Duodenal mucosa (tissue), 2 donors: ENCODE data around the gene RTL10.

Experiments used
- H3K27ac ChIP-seq: one replicate; pipeline ENCODE4 v1.7.0; 2013; ENCODE audit warnings: low read depth, low read length
- H3K27me3 ChIP-seq, 2 donors: one replicate each; pipeline ENCODE4 v1.7.0; 2013; ENCODE audit warnings: low read length in 2 of 2, control low read depth in 1 of 2; ENCODE audit not compliant: insufficient read depth in 2 of 2, control insufficient read depth in 1 of 2
- H3K36me3 ChIP-seq, 2 donors: one replicate each; pipeline ENCODE4 v1.7.0; 2013; ENCODE audit warnings: low read length in 2 of 2, control low read depth in 1 of 2; ENCODE audit not compliant: insufficient read depth in 2 of 2, control insufficient read depth in 1 of 2
- H3K4me1 ChIP-seq, 2 donors: one replicate each; pipeline ENCODE4 v1.7.0; 2013; ENCODE audit warnings: low read length in 2 of 2, control low read depth in 1 of 2; ENCODE audit not compliant: insufficient read depth in 2 of 2, control insufficient read depth in 1 of 2
- H3K4me3 ChIP-seq, 2 donors: one replicate each; pipeline ENCODE4 v1.7.0; 2013; ENCODE audit warnings: low read length in 2 of 2, low read depth in 1 of 2
- H3K9ac ChIP-seq, 2 donors: one replicate each; pipeline ENCODE4 v1.7.0; 2013; ENCODE audit warnings: low read length in 2 of 2, low read depth in 1 of 2
- H3K9me3 ChIP-seq, 2 donors: one replicate each; pipeline ENCODE4 v1.7.0; 2013; ENCODE audit warnings: low read length in 2 of 2, control low read depth in 1 of 2; ENCODE audit not compliant: control insufficient read depth in 1 of 2

Gene RTL10

DNA sequence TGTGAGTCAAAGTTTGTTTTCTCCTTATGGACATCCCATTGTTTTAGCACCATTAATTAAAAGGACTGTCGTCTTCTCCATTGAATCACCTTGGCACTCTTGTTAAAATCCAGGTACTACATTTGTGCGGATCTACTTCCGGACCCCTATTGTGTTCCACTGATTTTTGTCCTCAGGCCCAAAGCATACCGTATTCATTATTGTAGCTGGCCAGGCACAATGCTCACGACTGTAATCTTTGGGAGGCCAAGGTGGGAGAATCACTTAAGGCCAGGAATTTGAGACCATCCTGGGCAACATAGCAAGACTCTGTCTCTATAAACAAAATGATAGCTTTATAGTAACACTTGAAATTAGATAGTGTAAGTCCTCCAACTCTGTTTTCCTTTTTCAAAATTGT is 8.9 kb upstream of the RTL10 start:
- no peaks in the 10 kb centered on the region for H3K27me3 ChIP-seq
- H3K36me3 ChIP-seq, result no peaks in the 10 kb centered on the region
- H3K9ac ChIP-seq, result no peak overlapping the region
- H3K4me1 ChIP-seq, result peaks cover 0 to 2% of the 10 kb centered on the region in 2 donors
- H3K4me3 ChIP-seq, result no peak overlapping the region
- no peaks in the 10 kb centered on the region for H3K9me3 ChIP-seq
- no peak overlapping the region for H3K27ac ChIP-seq

DNA sequence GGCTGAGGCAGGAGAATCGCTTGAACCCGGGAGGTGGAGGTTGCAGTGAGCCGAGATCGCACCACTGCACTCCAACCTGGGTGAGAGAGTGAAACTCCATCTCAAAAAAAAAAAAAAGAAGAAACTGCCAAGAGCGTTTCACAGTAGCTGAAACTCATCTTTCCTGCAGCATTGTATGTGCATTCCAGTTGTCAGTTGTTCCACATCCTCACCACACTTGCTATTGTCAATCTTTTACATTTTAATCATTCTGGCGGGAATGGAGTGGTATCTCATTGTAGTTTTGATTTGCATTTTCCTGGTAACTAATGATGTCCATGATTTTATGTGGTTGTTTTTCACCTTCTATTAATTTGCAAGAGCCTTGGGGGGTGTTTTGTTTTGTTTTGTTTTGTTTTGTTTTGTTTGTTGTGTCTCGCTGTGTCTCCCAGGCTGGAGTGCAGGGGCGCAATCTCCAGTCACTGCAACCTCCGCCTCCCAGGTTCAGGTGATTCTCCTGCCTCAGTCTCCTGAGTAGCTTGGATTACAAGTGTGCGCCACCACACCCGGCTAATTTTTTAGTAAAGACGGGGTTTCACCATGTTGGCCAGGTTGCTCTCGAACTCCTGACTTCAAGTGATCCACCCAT is 8.1 kb upstream of the RTL10 start:
- Histone ChIP-seq H3K36me3 (no peaks in the 10 kb centered on the region), H3K27me3 (no peaks in the 10 kb centered on the region), H3K9me3 (no peaks in the 10 kb centered on the region), H3K9ac (no peak overlapping the region), H3K27ac (no peak overlapping the region), H3K4me3 (no peak overlapping the region), H3K4me1 (no peaks in the 10 kb centered on the region)

DNA sequence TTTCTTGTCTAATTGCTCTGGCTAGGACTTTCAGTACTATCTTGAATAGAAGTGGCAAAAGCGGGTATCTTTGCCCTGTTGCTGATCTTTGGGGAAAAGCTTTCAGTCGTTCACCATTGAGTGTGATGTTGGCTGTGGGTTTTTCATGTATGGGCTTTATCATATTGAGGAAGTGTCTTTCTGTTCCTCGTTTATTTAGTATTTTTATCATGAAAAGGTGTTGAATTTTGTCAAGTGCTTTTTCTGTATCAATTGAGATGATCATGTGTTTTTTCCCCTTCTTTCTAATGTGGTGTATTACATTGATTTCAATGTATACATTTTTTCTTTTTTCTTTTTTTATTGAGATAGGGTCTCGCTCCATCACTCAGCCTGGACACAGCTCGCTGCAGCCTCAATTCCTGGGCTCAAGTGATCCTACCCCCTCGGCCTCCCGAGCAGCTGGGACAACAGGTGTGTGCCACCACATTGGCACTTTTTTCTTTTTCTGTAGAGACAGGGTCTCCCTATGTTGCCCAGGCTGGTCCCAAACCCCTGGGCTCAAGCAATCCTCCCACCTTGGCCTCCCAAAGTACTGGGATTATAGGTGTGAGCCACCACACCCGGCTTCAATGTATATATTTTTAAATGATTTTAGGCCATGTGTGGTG is 5.3 kb upstream of the RTL10 start:
- no peaks in the 10 kb centered on the region for H3K9me3 ChIP-seq
- no peak overlapping the region for H3K27ac ChIP-seq
- peaks cover 9 to 13% of the 10 kb centered on the region in 2 donors for H3K4me1 ChIP-seq
- H3K36me3 ChIP-seq, result no peaks in the 10 kb centered on the region
- H3K4me3 ChIP-seq, result no peak overlapping the region
- no peaks in the 10 kb centered on the region for H3K27me3 ChIP-seq
- H3K9ac ChIP-seq, result no peak overlapping the region

DNA sequence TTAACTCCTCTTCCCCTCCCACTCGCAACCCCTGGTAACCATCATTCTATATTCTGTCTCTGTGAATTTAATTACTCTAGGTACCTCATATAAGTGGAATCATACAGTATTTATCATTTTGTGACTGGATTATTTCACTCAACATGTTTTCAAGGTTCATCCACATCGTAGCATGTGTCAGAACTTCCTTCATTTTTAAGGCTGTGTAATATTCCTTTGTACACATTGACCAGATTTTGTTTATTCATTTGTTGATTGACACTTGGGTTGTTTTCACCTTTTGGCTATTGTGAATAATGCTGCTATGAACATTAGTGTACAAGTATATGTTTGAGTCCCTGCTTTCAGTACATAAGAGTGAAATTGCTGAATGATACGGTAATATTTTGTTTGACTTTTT is 2.7 kb upstream of the RTL10 start:
- Histone ChIP-seq H3K27ac (no peak overlapping the region), H3K9me3 (no peaks in the 10 kb centered on the region), H3K36me3 (peaks cover under 1 to 4% of the 10 kb centered on the region in 2 donors), H3K4me1 (peaks cover 26 to 33% of the 10 kb centered on the region in 2 donors), H3K9ac (no peak overlapping the region), H3K27me3 (no peaks in the 10 kb centered on the region), H3K4me3 (no peak overlapping the region)

DNA sequence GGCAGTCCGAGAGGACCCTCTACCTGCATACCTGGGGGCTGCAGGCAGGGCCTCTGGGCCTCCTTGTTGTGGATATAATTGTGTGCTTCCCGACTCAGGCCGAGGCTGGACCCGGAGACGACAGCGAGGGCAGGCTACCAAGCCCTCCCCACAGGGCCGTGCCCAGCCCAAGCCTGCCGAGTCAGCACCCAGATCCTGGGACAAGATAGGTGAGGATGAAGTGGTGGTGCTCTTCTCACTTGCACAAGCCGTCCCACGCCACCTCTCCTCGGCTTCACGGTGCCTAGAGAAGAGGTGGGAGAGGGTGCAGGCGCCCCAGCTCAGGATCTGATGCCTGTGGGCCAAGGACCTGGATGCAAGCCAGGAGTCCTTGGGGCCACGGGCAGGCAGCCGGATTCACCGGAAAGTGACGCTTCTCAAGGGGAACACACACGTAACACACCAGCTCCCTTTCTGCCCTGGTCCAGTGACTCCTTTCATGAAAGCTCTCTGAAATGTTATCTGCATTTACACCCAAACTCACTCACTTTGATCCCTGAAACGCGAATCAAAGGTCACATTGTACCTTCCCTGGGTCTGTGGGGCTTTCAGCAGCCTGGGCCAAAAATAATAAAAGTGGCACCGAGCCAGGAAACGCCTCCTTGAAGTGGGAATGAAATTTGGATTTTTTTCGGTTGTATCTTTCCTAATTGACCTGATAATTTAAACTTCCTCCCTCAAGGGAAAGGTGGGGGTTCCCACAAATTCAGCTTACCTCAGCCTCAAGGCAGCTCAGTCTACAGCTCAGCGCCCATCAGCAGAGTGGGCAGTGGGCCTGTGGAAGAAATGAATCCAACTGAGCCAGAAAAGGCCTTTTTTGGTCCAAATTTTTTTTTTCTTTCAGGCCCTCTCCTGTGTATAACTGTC is 1.1 kb upstream of the RTL10 start:
- peaks cover 29 to 35% of the 10 kb centered on the region in 2 donors for H3K4me1 ChIP-seq
- H3K36me3 ChIP-seq, result peaks cover 16 to 18% of the 10 kb centered on the region in 2 donors
- peak overlapping the region; percentile 72 to 99 for H3K9ac ChIP-seq
- peak overlapping the region; percentile 90 for H3K27ac ChIP-seq
- peak overlapping the region; percentile 96 to 98 for H3K4me3 ChIP-seq
- no peaks in the 10 kb centered on the region for H3K9me3 ChIP-seq
- H3K27me3 ChIP-seq, result no peaks in the 10 kb centered on the region

DNA sequence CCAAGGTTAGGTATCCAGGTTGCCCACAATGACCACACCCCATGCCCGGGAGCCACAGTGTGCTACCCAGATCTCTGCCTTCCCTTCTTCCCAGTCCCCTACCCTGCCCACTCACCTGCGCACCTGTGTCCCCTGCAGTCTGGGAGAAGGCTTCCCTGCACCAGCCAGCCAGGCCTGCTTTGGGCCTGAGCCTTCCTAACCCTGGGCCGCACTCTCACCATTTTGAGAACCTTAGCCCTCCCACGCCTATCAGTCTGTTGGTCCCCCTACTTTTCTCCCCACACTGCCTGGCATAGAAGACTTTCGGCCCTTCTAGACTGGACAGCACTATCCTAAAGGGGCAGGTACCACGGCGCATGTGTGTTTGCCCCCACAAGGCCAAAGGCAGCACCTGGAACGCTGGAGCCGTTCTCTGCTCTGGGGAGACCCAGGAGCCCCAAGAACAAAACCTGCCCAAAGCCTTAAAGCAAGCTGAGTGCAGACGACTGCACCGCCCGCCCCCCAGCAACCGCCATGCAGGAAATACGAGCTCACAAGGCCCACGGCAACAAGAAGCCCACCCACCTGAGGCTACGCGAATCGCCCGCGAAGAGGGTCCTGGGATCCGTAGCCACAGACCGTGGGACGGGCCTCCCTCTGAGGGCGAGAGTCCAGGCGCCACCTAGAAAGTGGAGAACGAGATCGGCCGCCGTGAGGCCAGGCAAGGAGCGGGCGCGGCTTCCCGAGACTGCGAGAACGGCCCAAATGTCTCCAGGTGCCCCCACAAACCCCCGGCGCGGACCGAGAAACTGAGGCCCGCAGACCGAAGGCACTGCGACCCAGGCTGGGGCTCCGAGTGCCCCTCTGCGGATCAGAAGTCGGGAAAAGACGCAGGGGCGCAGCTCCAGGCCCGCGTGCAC is 546 bp downstream of the RTL10 start:
- peaks cover 18 to 24% of the 10 kb centered on the region in 2 donors for H3K36me3 ChIP-seq
- no peaks in the 10 kb centered on the region for H3K27me3 ChIP-seq
- no peaks in the 10 kb centered on the region for H3K9me3 ChIP-seq
- H3K4me3 ChIP-seq, result peak overlapping the region; percentile 96 to 98
- peak overlapping the region; percentile 77 for H3K27ac ChIP-seq
- peak overlapping the region; percentile 91 to 99 for H3K9ac ChIP-seq
- peaks cover 44 to 46% of the 10 kb centered on the region in 2 donors for H3K4me1 ChIP-seq

DNA sequence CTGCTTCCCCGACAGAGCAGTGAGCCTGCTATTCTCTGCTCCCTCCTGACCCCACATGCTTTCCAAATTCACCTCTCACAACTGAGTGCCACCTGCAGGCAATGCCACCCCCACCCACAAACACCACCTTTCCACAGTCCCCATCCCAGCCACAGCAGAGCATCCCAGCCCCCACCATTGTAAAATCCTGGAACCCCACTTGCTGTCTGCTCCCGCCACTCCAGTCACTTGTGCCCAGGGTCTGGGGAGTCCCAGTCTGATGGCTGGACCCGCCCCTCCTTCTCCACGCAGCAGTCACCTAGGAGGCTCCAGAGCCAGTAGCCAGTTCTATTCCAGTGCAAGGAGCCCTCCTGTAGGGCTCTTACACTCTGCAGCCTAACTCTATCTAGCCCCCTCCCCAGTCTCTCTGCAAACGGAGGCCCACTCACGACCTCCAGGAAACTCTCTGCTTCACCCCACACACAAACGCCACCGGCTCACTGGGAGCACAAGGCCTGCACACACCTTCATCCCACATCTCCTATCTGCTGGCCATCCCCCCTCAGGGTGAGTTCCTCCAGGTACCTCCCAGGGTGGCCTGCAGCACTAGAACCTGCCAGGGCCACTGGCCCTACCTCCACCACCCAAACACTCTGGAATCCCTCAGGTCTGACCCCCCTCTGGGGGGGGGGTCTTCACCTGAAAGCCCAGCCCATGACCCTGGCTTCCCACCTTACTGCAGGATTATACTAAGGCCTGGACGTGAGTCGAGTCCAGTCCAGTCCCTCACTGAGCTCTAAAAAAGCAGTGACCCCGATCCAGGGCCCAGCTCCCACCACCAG is 1.4 kb downstream of the RTL10 start:
- Histone ChIP-seq H3K4me1 (peaks cover 51 to 55% of the 10 kb centered on the region in 2 donors), H3K9ac (peak overlapping the region; percentile 91 to 99), H3K27ac (no peak overlapping the region)

DNA sequence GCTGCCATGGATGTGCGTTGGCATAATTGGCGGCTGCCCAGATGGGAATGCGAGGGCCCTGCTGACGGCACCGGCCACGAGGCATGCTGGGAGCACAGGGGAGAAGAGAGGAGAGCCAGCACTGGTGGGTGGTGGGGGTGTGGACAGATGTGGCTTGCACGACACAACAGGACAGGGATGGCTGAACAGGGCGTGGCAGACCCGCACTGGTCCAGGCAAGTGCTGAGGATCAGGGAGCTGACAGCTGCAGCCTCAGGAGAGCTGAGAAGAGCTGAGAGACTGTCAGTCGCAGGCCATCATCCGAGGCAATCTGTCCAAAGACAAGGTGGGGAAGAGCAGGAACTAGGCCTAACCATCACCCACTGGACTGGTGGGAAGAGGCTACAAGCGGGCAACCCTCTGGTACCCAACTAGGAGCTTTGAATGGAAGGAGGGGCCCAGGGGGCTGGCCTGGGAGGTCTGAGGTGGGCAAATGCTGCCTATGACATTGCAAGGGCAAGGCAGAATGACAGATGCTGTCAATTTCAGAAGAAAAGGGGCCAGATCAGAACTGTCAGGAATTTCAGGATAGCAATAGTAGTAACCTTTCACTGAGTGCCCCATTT is 2.4 kb downstream of the RTL10 start:
- no peaks in the 10 kb centered on the region for H3K27me3 ChIP-seq
- peak overlapping the region in 1 of 2 donors; percentile 96 for H3K4me3 ChIP-seq
- H3K9me3 ChIP-seq, result no peaks in the 10 kb centered on the region
- peaks cover 18 to 24% of the 10 kb centered on the region in 2 donors for H3K36me3 ChIP-seq
- peaks cover 55 to 58% of the 10 kb centered on the region in 2 donors for H3K4me1 ChIP-seq
- H3K9ac ChIP-seq, result no peak overlapping the region
- H3K27ac ChIP-seq, result no peak overlapping the region

More for the DNA sequence above, 1.4 kb downstream of the RTL10 start:
- Histone ChIP-seq H3K4me3 (peak overlapping the region; percentile 96 to 98), H3K36me3 (peaks cover 18 to 24% of the 10 kb centered on the region in 2 donors), H3K9me3 (no peaks in the 10 kb centered on the region), H3K27me3 (no peaks in the 10 kb centered on the region)
